GM03348 (cell line): ENCODE results near the gene PPT1.

Experiments used
- DNase-seq: peaks from one replicate; pipeline ENCODE4 v3.0.0; 2012; ENCODE audit warnings: low spot score

PPT1 gene

GRCh38 chr1:40096977-40097782 is at the start of gene PPT1:
PPT1 (minus strand) TSS chr1:40097252; CDS start chr1:40097238, 14 bp downstream.
- peak; percentile 92 for DNase-seq

GRCh38 chr1:40143891-40144575 is 47.0 kb upstream of the PPT1 start:
- DNase-seq = peak; percentile 69

GRCh38 chr1:40141878-40142535 is 45.0 kb upstream of the PPT1 start:
- DNase-seq = peak; percentile 58

DNA sequence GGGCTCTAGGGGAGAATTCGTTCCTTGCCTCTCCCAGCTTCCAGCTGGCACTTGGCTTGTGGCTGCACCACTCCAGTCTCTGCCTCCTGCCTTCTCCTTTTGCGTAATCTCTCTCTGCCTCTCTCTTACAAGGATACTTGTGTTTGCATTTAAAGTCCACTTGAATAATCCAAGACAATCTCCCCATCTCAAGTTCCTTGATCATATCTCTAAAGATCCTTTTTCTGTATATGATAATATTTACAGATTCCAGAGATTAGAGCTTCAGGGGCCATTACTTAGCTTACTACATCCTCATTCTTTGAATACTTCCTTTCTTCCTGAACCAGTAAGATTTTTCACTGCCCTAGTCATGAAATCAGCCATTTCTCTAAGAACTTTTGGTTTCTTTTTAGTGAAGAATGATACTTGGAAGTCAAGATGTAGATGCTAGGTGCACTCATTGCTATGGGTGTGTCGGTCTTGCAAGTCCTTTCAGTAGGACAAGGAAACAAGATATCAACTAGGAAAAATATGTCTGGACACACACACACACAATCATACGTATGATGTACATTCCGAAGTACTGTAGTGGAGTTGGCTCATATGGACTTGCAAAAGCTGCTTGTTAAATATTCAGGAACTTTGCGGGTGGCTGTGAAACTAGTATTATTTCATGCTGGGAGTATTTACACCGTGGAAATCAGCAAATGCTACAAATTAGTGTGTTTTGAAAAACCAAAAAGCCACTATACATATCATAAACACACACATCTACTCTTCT is 43.3 kb upstream of the PPT1 start:
- peak; percentile 25 for DNase-seq

DNA sequence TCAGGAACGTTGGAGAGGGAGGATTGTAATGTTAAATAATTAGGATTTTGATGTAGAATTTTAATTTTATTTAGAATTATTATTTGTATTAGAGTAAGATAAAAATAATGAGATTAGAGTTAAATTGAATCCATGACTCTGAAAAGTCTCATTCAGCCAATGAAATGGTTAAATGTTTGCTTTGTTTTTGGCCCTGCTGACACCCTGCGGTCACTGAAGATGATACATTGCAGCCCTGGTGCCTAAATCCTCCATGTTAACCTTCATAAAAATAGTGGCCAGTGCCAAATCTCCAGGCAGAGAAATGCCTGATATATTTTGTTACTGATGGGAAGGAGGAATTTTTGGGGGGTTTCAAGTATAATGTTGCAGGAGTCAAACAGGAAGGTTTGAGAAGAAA is 36.8 kb upstream of the PPT1 start:
- DNase-seq = no peak

DNA sequence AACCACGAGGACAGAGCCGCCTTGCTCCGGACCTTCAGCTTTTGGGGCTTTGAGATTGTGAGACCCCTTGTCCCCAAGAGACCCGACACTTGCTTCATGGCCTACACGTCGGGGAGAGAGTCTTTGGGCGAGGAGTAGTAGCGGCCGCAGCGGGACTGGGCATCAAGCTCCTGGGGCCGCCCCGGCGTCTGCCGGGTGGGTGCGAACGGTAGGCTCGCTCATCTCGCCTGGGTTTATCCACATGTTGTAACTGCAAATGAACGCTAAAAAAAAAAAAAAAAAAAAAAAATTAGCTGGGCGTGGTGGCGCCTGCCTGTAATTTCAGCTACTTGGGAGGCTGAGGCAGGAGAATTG is 36.2 kb upstream of the PPT1 start:
- no peak for DNase-seq

- DNase-seq = peak; percentile 17
These were observed 35.6 kb upstream of the PPT1 start for GRCh38 chr1:40132383-40133311.

GRCh38 chr1:40130892-40131291 is 33.8 kb upstream of the PPT1 start:
- no peak for DNase-seq

DNA sequence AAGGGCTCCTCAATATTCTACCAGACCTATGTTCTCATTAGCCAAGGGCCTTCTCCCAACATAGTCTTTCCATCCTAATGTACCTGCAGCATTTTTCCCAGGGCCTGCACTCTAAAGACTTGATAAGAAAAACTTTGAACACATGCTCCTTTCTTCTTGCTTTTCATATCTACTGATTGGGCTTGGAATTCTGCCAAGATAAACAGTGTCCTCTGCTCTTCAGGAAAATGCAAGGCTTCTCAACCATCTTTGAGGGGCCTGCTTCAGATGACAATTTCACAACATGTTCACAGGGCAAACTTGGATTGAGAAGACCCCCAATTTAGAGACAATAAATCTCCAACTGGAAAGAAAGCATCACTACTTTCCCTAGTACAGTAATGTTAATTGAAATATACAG is 25.8 kb upstream of the PPT1 start:
- no peak for DNase-seq

- DNase-seq = no peak
These were observed 23.1 kb upstream of the PPT1 start for GRCh38 chr1:40120128-40120527.

DNA sequence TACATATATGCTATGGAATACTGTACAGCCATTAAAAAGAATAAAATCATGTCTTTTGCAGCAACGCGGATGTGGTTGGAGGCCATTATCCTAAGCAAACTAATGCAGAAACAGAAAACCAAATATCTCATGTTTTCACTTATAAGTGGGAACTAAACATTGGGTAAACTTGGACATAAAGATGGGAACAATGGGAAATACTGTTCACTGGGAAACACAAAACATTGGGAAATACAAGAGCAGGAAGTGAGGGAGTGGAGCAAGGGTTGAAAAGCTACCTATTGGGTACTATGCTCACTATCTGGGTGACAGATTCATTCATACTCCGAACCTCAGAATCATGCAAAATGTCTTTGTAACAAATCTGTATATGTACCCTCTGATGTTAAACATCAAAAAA is 17.3 kb upstream of the PPT1 start:
- DNase-seq = no peak

- DNase-seq = no peak
These were observed 13.3 kb upstream of the PPT1 start for GRCh38 chr1:40110389-40110788.

- no peak for DNase-seq
These were observed 10.4 kb upstream of the PPT1 start for GRCh38 chr1:40107290-40107959.

GRCh38 chr1:40105028-40105427 is 8.0 kb upstream of the PPT1 start:
- DNase-seq = no peak

DNA sequence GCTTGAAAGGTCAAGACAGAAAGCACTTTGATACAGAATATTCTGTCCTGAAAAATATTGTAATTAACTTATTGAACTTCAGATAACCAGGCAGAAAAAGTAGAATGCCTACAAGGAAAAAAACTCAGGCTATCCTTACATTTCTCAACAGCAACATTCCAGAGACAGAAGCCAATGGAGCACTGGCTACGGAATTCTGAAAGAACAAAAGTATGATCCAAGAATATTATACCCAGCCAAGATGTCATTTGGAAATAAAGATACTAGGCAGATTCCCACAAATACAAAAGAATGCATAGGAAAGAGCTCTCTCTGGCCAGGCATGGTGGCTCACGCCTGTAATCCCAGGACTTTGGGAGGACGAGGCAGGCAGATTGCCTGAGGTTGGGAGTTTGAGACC is 5.8 kb upstream of the PPT1 start:
- DNase-seq = no peak

GRCh38 chr1:40102038-40102437 is 5.0 kb upstream of the PPT1 start:
- DNase-seq = no peak

DNA sequence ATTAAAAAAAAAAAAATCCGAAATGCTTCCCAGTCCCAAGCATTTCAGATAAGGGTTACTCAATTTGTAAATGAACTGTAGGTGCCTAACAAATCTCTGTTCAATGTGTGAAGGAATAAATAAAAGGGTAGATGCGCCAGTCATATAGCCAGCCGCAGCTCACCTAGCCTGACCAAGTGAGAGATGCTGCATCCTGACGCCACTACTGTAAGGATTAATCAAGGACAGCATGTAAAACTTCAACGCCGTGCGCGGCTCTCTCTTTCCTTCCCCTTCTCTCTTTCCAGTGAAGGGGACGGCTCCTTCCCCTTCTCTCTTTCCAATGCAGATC is 441 bp downstream of the PPT1 start:
- DNase-seq = no peak

DNA sequence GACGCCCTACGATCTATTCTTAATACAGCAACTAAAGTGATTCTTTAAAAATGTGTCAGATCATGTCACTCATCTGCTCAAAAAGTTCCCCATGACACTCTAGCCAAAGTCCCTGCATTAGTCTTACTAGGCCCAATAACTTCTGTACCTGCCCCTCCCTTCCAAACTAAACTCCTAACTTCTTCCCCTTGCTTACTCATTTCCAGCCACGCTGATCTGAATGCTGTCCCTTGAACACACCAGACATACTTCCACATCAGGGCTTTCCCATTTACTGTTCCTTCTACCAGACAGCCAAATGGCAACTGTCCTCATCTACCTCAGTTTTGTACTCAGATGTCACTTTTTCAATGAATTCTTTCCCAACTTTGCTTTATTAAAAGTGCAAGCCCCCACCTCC is 1.2 kb downstream of the PPT1 start:
- no peak for DNase-seq

DNA sequence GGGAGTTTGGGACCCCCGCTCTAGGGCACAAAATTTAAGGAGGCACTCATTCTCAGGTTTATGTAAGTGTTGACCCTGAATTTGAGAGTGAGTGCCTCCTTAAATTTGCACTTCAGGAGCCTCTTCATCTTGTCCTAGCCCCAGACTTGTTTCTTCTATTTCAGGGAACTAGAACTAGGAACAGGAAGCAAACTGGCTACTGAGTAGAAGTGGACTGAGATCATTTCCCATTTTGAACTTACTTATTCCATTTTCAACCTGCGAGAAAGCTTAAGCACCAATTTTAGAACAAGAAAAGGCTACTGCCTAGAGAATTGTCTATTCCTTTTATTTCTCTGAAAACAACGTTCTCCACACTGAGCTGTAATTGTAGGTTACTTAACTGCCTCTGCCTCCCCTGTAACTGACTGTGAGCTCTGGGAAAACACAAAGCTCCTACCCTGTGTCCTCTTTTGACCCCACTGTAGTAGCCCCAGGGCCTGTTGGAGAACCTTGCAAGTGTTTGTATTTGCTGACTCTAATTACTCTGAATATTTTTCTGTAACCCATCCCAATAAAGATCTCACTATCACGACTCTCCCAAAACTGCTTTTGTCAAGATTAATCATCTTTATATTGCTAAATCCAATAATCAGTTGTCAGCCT is 2.5 kb downstream of the PPT1 start:
- DNase-seq = no peak
